ENCODE data around the gene GNAI2.
"Not testable (repeated sequence)": the region's sequence is repeated elsewhere in the genome, so short reads cannot be mapped to it uniquely, and the experiment has no call there.

GNAI2 gene

DNA sequence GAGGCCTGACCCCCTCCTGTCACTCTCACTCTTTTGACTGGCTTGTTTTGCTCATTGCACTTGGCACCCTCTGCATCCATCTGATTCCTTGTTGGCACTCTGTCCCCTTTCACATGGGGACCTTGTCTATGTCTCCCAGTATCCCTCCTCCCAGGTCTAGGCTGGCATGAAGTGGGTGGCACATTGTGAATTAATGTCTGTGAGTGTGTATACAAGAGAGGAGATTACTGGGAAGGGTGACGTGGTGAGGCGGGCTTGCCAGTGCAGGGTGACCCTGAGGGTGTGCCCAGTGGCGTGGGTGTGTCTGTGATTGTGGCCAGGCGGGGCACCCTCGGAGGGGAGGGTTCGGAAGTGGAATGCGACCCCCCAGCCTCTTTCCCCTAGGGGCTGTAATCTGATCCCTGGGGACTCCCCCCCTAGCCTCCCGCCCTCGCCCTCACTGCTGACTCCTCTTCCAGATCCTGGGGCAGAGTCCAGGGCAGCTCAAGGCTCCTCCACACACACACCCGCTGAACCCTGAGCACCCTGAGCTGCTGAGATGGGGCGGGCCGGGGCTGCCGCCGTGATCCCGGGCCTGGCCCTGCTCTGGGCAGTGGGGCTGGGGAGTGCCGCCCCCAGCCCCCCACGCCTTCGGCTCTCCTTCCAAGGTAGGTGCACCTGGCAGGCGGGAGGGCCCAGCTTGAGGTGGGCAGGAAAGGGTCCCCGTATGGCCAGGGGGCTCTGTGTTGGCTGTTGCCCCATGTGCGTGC lies 32.9 kb downstream of the GNAI2 start, which contains the start of gene SEMA3B:
Gene SEMA3B, plus strand, starts transcription at position 445 of the 749 bp plus-strand sequence. Its CDS starts 94 bp downstream, at position 539.
- peak within 1 kb of the TSS; percentile 96 to 98 for H3K27ac ChIP-seq
- no peaks in the 10 kb centered on the region for H3K36me3 ChIP-seq
- no peak for TF ChIP-seq CTCF (IDR thresholded peaks at IDR 0.05)
- no peaks in the 10 kb centered on the region for H3K27me3 ChIP-seq
- H3K4me1 ChIP-seq: peaks cover 7 to 88% (median 74%) of the 10 kb centered on the region in 4 donors
- H3K9me3 ChIP-seq: no peaks in the 10 kb centered on the region
- intact Hi-C loops (cut with DNase I; ENCODE audit: low total_unique reads): no loop called here
- peak within 1 kb of the TSS; percentile 65 to 66 for H3K4me3 ChIP-seq
- DNase-seq: peak; percentile 63 to 91

DNA sequence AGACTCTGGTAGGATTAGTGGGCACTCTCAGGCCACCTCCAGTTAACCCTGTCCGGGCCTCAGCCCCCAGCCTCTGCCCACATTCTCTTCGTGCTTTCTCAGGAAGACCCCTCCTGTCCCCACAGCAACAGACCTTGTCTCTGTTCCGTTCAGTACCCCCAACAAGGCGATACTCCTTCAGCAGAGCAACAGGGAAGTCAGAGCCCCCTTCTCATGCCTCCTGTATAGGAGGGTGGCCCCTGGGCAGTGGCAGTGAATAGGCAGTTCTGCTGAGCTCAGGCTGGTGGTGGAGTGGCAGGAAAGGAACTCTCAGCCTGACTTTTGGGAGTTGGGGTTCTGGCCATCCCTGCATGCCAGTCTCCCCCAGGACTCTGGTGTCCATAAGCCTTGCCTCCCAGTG lies 33.5 kb downstream of the GNAI2 start:
- Histone ChIP-seq H3K4me1 (peaks cover 4 to 88% (median 68%) of the 10 kb centered on the region in 4 donors), H3K36me3 (no peaks in the 10 kb centered on the region), H3K27me3 (no peaks in the 10 kb centered on the region), H3K27ac (peak overlapping the region; percentile 84 to 98), H3K4me3 (peak overlapping the region; percentile 11 to 40), H3K9me3 (no peaks in the 10 kb centered on the region)
- intact Hi-C loops (cut with DNase I; ENCODE audit: low total_unique reads): no loop called here
- no peak for TF ChIP-seq CTCF (IDR thresholded peaks at IDR 0.05)
- DNase-seq: no peak

GRCh38 chr3:50269977-50270413 lies 34.0 kb downstream of the GNAI2 start:
- intact Hi-C loops (cut with DNase I; ENCODE audit: low total_unique reads): loop anchor here (10.0 kb wide), 1 partner anchor 145 kb away; no protein-coding TSS in a partner anchor
- Histone ChIP-seq H3K4me1 (peaks cover 4 to 83% (median 63%) of the 10 kb centered on the region in 4 donors), H3K27ac (peak overlapping the region; percentile 84 to 98), H3K36me3 (no peaks in the 10 kb centered on the region), H3K9me3 (no peaks in the 10 kb centered on the region), H3K27me3 (no peaks in the 10 kb centered on the region), H3K4me3 (no peak overlapping the region)
- no peak for TF ChIP-seq CTCF (IDR thresholded peaks at IDR 0.05)
- DNase-seq: no peak

DNA sequence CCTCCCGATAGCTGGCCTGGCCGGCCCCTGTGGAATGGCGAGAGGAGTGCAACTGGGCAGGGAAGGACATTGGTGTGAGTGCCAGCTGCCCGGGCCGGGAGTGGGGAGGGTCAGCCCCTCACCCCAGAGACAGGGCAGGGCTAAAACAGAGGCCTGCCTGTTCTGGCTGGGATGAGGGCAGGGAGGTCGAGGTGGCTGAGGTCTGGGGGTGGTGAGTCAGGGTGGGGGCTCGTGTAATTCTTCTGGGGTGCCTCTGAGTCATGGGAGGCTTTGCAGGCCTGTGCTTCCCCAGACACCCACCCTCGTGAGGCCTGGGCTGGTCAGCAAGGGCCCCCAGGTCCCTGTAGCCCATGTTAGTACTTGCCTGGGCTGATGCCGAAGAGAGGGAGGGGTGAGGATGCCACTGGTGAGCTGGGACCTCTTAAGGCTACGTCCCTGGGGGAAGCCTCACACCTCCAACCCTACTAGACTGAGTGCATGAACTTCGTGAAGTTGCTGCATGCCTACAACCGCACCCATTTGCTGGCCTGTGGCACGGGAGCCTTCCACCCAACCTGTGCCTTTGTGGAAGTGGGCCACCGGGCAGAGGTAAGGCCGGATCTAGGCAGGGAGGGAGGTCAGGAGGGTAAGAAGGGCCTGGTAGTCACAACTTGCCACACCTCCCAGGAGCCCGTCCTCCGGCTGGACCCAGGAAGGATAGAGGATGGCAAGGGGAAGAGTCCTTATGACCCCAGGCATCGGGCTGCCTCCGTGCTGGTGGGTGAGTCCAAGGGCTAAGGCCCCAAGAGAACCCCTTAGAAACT lies 34.6 kb downstream of the GNAI2 start:
- peaks cover under 1 to 77% (median 57%) of the 10 kb centered on the region in 4 donors for H3K4me1 ChIP-seq
- peak overlapping the region; percentile 84 to 98 for H3K27ac ChIP-seq
- peaks cover 0 to 3% (median 0%) of the 10 kb centered on the region in 3 donors for H3K36me3 ChIP-seq
- TF ChIP-seq CTCF (IDR thresholded peaks at IDR 0.05): no peak
- no peak overlapping the region for H3K4me3 ChIP-seq
- intact Hi-C loops (cut with DNase I; ENCODE audit: low total_unique reads): loop anchor here (1.0 to 10.0 kb wide), 2 partner anchors 43 to 146 kb away; no protein-coding TSS in a partner anchor
- DNase-seq: no peak
- H3K27me3 ChIP-seq: no peaks in the 10 kb centered on the region
- H3K9me3 ChIP-seq: no peaks in the 10 kb centered on the region

DNA sequence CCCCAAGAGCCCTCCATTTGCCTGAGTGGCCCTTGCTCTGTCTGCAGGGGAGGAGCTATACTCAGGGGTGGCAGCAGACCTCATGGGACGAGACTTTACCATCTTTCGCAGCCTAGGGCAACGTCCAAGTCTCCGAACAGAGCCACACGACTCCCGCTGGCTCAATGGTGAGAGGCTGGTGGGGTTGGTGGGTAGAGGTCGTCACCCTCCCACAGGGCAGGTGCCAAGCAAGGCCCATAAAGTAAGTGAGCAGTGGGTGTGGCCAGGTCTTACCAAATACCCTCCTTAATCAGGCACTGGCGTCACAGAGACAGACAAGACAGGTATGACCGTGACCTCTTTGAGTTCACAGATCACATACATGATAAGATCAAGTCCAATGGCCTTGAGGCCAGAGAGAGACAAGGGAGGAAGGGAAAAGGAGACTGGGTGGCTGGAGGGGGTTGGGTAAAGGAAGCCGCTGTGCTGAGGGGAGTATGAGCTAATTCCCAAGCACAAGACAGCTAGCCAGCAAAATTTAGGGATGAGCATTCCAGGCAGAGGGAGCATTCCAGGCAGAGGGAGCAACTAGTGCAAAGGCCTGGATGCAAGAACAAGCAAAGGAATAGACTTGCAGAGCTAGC lies 35.4 kb downstream of the GNAI2 start:
- Histone ChIP-seq H3K4me1 (peaks cover 0 to 69% (median 49%) of the 10 kb centered on the region in 4 donors), H3K27me3 (no peaks in the 10 kb centered on the region), H3K4me3 (no peak overlapping the region), H3K27ac (peak overlapping the region in 1 of 2 donors; percentile 98), H3K9me3 (no peaks in the 10 kb centered on the region), H3K36me3 (peaks cover 0 to 11% (median 0%) of the 10 kb centered on the region in 3 donors)
- TF ChIP-seq CTCF (IDR thresholded peaks at IDR 0.05): no peak
- no peak for DNase-seq
- intact Hi-C loops (cut with DNase I; ENCODE audit: low total_unique reads): loop anchor here (1.0 to 10.0 kb wide), 2 partner anchors 44 to 147 kb away; no protein-coding TSS in a partner anchor

DNA sequence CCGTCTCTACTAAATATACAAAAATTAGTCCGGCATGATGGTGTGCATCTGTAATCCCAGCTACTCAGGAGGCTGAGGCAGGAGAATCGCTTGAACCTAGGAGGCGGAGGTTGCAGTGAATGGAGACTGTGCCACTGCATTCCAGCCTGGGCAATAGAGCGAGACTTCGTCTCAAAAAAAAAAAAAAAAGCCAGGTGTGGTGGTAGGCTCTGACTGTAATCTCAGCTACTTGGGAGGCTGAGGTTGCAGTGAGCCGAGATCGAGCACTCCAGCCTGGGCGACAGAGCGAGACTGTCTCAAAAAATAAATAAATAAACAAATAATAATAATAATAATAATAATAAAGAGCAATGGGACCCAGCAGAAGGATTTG lies 36.5 kb downstream of the GNAI2 start:
- not testable (repeated sequence) for H3K27ac ChIP-seq, DNase-seq, H3K27me3 ChIP-seq, H3K9me3 ChIP-seq
- intact Hi-C loops (cut with DNase I; ENCODE audit: low total_unique reads): loop anchor here (2.0 to 10.0 kb wide), 2 partner anchors 80 to 148 kb away; no protein-coding TSS in a partner anchor
- Histone ChIP-seq H3K4me3 (peak overlapping the region in 1 of 2 donors; percentile 44), H3K4me1 (peaks cover 0 to 58% (median 39%) of the 10 kb centered on the region in 4 donors), H3K36me3 (peaks cover 0 to 17% (median 0%) of the 10 kb centered on the region in 3 donors)
